Measurements from ENCODE around the gene TTLL9. TPM values are rescaled to one million over a fixed set of nuclear protein-coding genes. Genes with fewer than 3 reads are reported as not detected.
A peak's percentile ranks its signal among the peaks of the same experiment; 100 is the strongest.

Gene TTLL9
- total and polyA plus RNA-seq, 4 donors = 0.06 to 0.08 TPM; not detected in 2

DNA sequence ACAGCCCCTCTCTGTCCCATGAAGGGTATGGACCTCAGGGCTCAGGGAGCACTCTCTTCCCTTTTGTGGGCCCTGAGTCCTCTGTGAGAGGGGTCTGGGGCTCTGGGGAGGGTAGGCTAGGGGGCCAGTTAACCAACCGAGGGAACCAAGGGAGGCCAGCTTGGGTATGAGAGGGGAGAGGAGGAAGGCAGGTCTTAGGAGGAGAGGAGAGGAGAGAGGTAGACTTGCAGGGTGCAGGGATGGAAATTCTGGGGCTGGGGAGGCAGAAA is 827 bp upstream of the TTLL9 start:
- no peak for TF ChIP-seq EGR1 (IDR thresholded peaks at IDR 0.05; ENCODE audit: low read depth in 2 of 2)
- no peak for TF ChIP-seq FOXA1 (IDR thresholded peaks at IDR 0.05)
- no peak for TF ChIP-seq TAF1 (conservative IDR thresholded peaks at IDR 0.05)
- TF ChIP-seq, protein P1, sequence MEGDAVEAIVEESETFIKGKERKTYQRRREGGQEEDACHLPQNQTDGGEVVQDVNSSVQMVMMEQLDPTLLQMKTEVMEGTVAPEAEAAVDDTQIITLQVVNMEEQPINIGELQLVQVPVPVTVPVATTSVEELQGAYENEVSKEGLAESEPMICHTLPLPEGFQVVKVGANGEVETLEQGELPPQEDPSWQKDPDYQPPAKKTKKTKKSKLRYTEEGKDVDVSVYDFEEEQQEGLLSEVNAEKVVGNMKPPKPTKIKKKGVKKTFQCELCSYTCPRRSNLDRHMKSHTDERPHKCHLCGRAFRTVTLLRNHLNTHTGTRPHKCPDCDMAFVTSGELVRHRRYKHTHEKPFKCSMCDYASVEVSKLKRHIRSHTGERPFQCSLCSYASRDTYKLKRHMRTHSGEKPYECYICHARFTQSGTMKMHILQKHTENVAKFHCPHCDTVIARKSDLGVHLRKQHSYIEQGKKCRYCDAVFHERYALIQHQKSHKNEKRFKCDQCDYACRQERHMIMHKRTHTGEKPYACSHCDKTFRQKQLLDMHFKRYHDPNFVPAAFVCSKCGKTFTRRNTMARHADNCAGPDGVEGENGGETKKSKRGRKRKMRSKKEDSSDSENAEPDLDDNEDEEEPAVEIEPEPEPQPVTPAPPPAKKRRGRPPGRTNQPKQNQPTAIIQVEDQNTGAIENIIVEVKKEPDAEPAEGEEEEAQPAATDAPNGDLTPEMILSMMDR (IDR thresholded peaks at IDR 0.05; ENCODE audit: low read depth, low read length, missing input control) = no peak
- no peak for TF ChIP-seq HNF4A (conservative IDR thresholded peaks at IDR 0.05)
- TF ChIP-seq SP1 (IDR thresholded peaks at IDR 0.05) = no peak
- no peak for TF ChIP-seq JUND (IDR thresholded peaks at IDR 0.05)
- no peak for TF ChIP-seq RAD21 (IDR thresholded peaks at IDR 0.05)
- TF ChIP-seq, protein P2, sequence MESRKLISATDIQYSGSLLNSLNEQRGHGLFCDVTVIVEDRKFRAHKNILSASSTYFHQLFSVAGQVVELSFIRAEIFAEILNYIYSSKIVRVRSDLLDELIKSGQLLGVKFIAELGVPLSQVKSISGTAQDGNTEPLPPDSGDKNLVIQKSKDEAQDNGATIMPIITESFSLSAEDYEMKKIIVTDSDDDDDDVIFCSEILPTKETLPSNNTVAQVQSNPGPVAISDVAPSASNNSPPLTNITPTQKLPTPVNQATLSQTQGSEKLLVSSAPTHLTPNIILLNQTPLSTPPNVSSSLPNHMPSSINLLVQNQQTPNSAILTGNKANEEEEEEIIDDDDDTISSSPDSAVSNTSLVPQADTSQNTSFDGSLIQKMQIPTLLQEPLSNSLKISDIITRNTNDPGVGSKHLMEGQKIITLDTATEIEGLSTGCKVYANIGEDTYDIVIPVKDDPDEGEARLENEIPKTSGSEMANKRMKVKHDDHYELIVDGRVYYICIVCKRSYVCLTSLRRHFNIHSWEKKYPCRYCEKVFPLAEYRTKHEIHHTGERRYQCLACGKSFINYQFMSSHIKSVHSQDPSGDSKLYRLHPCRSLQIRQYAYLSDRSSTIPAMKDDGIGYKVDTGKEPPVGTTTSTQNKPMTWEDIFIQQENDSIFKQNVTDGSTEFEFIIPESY (IDR thresholded peaks at IDR 0.05) = no peak
- no peak for TF ChIP-seq YY1 (IDR thresholded peaks at IDR 0.05)
- no peak for TF ChIP-seq NR2F2 (IDR thresholded peaks at IDR 0.05)
- no peak for TF ChIP-seq RXRA (IDR thresholded peaks at IDR 0.05)
- TF ChIP-seq, protein P3, sequence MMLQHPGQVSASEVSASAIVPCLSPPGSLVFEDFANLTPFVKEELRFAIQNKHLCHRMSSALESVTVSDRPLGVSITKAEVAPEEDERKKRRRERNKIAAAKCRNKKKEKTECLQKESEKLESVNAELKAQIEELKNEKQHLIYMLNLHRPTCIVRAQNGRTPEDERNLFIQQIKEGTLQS (IDR thresholded peaks at IDR 0.05) = no peak
- TF ChIP-seq FOXA2 (IDR thresholded peaks at IDR 0.05) = no peak
- TF ChIP-seq GABPA (IDR thresholded peaks at IDR 0.05 in 1 of 2, conservative IDR thresholded peaks at IDR 0.05 in 1 of 2) = no peak
- TF ChIP-seq, protein P4, sequence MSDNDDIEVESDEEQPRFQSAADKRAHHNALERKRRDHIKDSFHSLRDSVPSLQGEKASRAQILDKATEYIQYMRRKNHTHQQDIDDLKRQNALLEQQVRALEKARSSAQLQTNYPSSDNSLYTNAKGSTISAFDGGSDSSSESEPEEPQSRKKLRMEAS (IDR thresholded peaks at IDR 0.05) = no peak
- TF ChIP-seq HNF4G (IDR thresholded peaks at IDR 0.05) = no peak
- H3K27ac ChIP-seq (ENCODE audit: low read depth in 1 of 2, low read length in 2 of 2) = no peak overlapping the region
- no peaks in the 10 kb centered on the region for H3K36me3 ChIP-seq (ENCODE audit: control insufficient read depth in 4 of 4, insufficient read depth in 3 of 4, low read depth in 1 of 4, low read length in 3 of 4)
- peak overlapping the region in 2 of 3 donors; percentile 54 to 73 for H3K4me3 ChIP-seq (ENCODE audit: low read depth in 1 of 3, low read length in 3 of 3)
- H3K9ac ChIP-seq (ENCODE audit: low read depth in 1 of 2, low read length in 2 of 2) = no peak overlapping the region
- H3K9me3 ChIP-seq (ENCODE audit: control insufficient read depth in 4 of 4, low read length in 3 of 4) = no peaks in the 10 kb centered on the region
- peaks cover 0 to 2% (median 0%) of the 10 kb centered on the region in 4 donors for H3K27me3 ChIP-seq (ENCODE audit: control insufficient read depth in 4 of 4, insufficient read depth in 4 of 4, low read length in 3 of 4)
- WGBS = 21% methylated on average over 1 of the region's 1 CpG
- peaks cover 3 to 9% (median 6%) of the 10 kb centered on the region in 4 donors for H3K4me1 ChIP-seq (ENCODE audit: control insufficient read depth in 4 of 4, insufficient read depth in 4 of 4, low read length in 3 of 4)
- DNase-seq (ENCODE audit: low spot score) = no peak

DNA sequence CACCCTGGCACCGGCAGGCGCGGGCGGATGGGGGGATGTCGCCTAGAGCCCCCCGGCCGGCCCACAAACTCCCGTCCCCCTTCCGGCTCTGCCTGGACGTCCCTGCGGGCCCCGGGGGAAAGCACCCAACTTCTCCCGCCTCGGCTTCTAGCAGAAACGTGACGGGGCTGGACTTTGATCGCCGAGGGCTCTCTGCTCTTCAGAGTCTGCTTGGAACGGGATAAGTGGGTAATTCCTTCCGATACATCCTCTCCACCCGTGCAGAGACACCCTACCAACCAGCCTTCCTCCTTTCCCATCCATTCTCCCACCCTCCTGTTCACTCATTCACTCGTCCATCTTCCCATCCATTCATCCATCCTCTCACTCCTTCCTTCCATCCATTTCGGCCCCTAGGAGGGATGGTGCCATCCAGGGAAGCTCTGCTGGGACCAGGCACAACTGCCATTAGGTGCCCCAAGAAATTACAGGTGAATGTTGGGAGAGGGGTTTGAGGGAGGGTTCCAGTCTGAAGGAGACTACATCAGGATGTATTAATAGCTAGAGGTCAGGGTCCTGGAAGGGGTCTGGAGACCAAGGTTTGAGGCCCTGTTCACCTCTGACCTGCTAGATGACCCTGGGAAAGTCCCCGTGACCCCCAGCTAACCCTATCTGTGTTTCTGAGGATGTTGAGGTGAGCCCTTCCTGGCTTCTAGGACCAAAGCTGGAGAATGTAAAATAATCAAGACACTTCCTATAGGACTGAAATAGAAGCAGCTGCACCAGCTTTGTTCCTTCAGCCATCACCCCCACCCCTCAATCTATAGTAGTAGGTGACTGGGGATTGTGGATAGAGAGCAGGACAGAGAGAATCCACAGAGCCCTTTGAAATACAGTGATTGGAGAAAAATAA is 538 bp downstream of the TTLL9 start:
- DNase-seq (ENCODE audit: low spot score) = no peak
- no peaks in the 10 kb centered on the region for H3K36me3 ChIP-seq (ENCODE audit: control insufficient read depth in 4 of 4, insufficient read depth in 3 of 4, low read depth in 1 of 4, low read length in 3 of 4)
- peaks cover 3 to 9% (median 6%) of the 10 kb centered on the region in 4 donors for H3K4me1 ChIP-seq (ENCODE audit: control insufficient read depth in 4 of 4, insufficient read depth in 4 of 4, low read length in 3 of 4)
- no peaks in the 10 kb centered on the region for H3K9me3 ChIP-seq (ENCODE audit: control insufficient read depth in 4 of 4, low read length in 3 of 4)
- no peak overlapping the region for H3K27ac ChIP-seq (ENCODE audit: low read depth in 1 of 2, low read length in 2 of 2)
- TF ChIP-seq, protein P5, sequence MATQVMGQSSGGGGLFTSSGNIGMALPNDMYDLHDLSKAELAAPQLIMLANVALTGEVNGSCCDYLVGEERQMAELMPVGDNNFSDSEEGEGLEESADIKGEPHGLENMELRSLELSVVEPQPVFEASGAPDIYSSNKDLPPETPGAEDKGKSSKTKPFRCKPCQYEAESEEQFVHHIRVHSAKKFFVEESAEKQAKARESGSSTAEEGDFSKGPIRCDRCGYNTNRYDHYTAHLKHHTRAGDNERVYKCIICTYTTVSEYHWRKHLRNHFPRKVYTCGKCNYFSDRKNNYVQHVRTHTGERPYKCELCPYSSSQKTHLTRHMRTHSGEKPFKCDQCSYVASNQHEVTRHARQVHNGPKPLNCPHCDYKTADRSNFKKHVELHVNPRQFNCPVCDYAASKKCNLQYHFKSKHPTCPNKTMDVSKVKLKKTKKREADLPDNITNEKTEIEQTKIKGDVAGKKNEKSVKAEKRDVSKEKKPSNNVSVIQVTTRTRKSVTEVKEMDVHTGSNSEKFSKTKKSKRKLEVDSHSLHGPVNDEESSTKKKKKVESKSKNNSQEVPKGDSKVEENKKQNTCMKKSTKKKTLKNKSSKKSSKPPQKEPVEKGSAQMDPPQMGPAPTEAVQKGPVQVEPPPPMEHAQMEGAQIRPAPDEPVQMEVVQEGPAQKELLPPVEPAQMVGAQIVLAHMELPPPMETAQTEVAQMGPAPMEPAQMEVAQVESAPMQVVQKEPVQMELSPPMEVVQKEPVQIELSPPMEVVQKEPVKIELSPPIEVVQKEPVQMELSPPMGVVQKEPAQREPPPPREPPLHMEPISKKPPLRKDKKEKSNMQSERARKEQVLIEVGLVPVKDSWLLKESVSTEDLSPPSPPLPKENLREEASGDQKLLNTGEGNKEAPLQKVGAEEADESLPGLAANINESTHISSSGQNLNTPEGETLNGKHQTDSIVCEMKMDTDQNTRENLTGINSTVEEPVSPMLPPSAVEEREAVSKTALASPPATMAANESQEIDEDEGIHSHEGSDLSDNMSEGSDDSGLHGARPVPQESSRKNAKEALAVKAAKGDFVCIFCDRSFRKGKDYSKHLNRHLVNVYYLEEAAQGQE (IDR thresholded peaks at IDR 0.05) = no peak
- peak; percentile 21 to 23 for TF ChIP-seq HNF4A (conservative IDR thresholded peaks at IDR 0.05)
- peak overlapping the region in 1 of 3 donors; percentile 73 for H3K4me3 ChIP-seq (ENCODE audit: low read depth in 1 of 3, low read length in 3 of 3)
- 13% methylated on average over 24 of the region's 24 CpGs for WGBS
- peaks cover 0 to 2% (median 0%) of the 10 kb centered on the region in 4 donors for H3K27me3 ChIP-seq (ENCODE audit: control insufficient read depth in 4 of 4, insufficient read depth in 4 of 4, low read length in 3 of 4)
- no peak overlapping the region for H3K9ac ChIP-seq (ENCODE audit: low read depth in 1 of 2, low read length in 2 of 2)
